HG03039 (cell line): Measurements from ENCODE around the gene ENO1.
"Not testable (repeated sequence)": the region's sequence is repeated elsewhere in the genome, so short reads cannot be mapped to it uniquely, and the experiment has no call there.

Source experiments
- ATAC-seq: cut with Tn5 transposase; IDR thresholded peaks from one replicate; pipeline ENCODE4 v1.9.1; 2021; ENCODE audit warnings: mild to moderate bottlenecking, moderate library complexity; ENCODE audit not compliant: unreplicated experiment

The ENO1 gene

GRCh38 chr1:8878448-8878697, at the start of gene ENO1:
Gene ENO1 (minus strand): TSS chr1:8878686. CDS start chr1:8874908, 3,778 bp downstream.
- ATAC-seq = no peak

GRCh38 chr1:8926707-8927694, 48.5 kb upstream of the ENO1 start:
- no peak for ATAC-seq

GRCh38 chr1:8925960-8926359, 47.5 kb upstream of the ENO1 start:
- no peak for ATAC-seq

- no peak for ATAC-seq
Observed at GRCh38 chr1:8925406-8925805, 46.9 kb upstream of the ENO1 start.

- no peak for ATAC-seq
Observed at GRCh38 chr1:8922962-8923361, 44.5 kb upstream of the ENO1 start.

- not testable (repeated sequence) for ATAC-seq
Observed at GRCh38 chr1:8917536-8917935, 39.0 kb upstream of the ENO1 start.

GRCh38 chr1:8915446-8915845, 37.0 kb upstream of the ENO1 start:
- no peak for ATAC-seq

- ATAC-seq = no peak
Observed at GRCh38 chr1:8914466-8914865, 36.0 kb upstream of the ENO1 start.

GRCh38 chr1:8913457-8913856, 35.0 kb upstream of the ENO1 start:
- ATAC-seq = no peak

GRCh38 chr1:8911416-8912309, 33.2 kb upstream of the ENO1 start:
- no peak for ATAC-seq

- ATAC-seq = no peak
Observed at GRCh38 chr1:8910914-8911313, 32.4 kb upstream of the ENO1 start.

- no peak for ATAC-seq
Observed at GRCh38 chr1:8910331-8910730, 31.8 kb upstream of the ENO1 start.

- ATAC-seq = no peak
Observed at GRCh38 chr1:8908388-8909151, 30.1 kb upstream of the ENO1 start.

GRCh38 chr1:8905582-8906191, 27.2 kb upstream of the ENO1 start:
- ATAC-seq = no peak

- no peak for ATAC-seq
Observed at GRCh38 chr1:8903908-8904650, 25.6 kb upstream of the ENO1 start.

GRCh38 chr1:8903410-8903809, 24.9 kb upstream of the ENO1 start:
- no peak for ATAC-seq

- no peak for ATAC-seq
Observed at GRCh38 chr1:8902765-8903164, 24.3 kb upstream of the ENO1 start.

- ATAC-seq = not testable (repeated sequence)
Observed at GRCh38 chr1:8900684-8901083, 22.2 kb upstream of the ENO1 start.

- ATAC-seq = no peak
Observed at GRCh38 chr1:8899046-8899445, 20.6 kb upstream of the ENO1 start.

- ATAC-seq = not testable (repeated sequence)
Observed at GRCh38 chr1:8898418-8898817, 19.9 kb upstream of the ENO1 start.
